SKM-1 treated with dmso at 0.1 percent for 144 hours (cell line): ENCODE results near the gene PTPRK.

Source experiments
- DNase-seq: peaks from one replicate; lab custom pipeline; 2025; ENCODE audit not compliant: unreplicated experiment; lab: John Stamatoyannopoulos, UW

Gene PTPRK

DNA sequence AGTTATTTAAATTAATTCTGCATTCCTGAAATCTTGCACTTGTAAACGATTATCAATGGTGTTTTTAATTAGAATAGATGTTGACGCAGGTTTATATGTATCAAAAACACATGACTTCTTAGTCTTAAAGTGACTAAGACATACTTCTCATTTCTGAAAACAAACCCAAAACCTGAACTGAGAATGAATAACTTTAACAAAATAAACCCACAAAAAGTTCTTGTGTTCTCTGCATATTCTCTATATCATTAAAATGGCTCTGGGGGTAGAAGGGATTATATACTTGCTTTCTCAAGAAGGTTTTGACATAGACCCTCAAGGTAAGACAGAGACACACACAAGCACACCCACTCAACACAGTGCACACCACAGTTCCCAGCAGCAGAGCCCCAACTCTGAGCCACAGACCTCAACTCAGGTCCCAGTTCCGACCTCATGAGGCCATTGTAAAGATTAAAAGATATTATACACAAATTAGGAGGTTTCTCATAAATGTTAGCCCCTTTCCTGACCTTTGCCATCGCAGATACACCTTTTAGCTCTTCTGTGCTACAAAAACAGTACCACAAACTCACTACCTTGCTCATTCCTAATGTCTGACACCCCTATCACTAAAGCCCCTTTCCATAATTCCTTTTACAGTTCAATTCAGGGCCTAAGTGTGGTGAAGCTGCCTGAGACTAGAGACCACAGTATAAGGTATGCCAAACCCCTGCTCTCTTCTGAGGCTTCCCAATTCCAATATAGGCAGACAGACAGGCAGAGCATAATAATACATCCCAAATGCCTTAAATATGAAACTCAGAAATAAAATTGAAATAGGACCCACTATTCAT, 267.8 kb downstream of the PTPRK start:
- DNase-seq: no peak

DNA sequence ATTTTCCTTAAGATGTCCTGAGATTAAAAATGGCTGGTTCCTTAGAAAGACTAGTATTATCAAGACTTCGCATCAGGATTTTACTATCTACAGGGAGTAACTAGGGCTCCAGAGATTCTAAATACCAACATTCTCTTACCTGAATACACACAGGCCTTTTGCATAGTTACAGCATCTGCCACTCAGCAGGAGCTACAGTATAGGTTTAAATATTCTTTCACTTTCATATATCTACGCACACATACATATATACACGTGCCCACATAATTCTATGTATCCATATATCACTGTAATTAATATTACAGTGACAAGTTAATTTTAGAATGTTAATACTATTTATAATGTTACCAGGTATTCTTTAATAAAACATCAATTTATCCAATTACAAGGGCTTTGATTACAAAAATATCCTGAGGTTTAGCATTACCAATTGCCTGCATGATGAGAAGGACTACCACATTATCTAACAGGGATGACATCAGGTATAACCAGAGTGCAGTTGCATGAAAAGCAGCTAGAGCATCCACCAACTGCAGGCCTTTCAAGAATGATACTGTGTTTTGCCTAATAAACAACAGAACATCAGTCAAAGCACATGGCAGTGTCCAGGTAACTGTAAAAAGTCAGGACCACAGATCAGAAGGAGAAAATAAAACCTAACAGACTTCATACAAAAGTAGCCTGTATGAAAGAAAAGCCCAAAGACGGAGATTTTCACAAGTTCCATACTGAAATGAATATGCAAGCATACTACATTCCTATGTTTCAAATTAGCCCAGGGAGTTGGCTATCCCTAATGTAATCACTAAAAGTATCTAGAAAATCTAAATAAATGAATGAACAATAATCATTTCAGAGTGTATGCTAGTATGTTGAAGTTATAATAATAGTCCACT, 268.7 kb downstream of the PTPRK start:
- DNase-seq: no peak

DNA sequence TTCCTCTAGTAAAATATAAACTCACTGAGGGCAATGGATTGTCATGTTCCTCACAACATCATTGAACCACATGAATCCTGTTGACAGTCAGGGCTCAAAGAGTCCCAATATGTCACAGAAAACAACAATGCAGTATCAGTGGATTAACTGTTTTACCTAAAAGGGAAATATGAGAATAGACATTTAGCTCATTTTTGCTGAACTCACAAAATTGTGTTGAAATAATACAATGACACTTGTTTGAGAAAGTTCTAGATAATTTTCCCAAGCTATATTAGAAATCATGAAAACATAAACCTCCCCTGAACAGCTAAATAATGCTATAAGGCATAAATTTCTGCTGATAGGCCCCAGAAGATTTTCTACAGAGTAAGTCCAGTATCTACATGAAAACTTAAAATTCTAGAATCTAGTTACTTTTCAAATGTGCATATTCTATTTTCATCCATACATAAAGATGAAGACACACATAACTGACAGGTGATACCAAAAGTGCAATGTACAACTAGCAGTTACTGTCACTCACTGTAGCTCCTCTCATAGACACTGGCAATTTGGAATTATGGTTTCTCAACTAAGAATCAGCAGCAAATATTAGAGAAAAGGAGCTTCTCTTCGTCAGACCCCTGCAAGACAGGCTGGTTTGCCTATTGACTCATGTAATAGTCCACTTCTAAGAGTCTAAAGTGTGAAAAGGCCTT, 269.9 kb downstream of the PTPRK start:
- DNase-seq: no peak

- DNase-seq: no peak
Observed at GRCh38 chr6:128249429-128249828, 271.0 kb downstream of the PTPRK start.

GRCh38 chr6:128246472-128247260, 273.7 kb downstream of the PTPRK start:
- DNase-seq: no peak

GRCh38 chr6:128244751-128245405, 275.5 kb downstream of the PTPRK start:
- DNase-seq: no peak

DNA sequence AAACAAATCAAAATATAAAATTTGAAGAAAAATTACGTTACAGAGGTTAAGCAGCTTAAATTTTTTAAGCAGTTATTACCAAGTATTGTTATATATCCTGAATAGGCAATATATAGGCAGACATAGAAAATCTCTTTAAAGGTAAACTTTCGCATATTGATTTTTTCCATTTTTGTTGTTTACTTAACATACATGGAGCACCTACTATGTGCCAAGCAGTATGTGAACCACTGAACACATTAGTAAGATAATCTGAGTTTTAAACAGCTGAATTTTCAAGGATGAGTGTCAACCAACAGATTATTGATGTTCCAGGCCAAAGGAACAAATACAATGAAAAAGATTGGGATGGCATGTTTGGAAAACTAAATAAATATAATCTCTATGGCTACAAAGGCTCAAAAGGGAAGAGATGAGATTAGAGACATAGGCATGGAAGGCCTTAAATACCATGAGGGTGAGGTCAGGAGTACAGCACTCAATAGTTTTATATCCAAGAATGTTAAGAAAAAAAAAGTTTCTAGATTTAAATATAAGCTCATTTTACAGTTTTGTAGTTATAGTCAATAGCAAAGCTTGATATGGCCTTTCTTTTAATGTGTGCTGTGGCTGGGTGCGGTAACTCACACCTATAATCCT, 277.5 kb downstream of the PTPRK start:
- no peak for DNase-seq

- no peak for DNase-seq
Observed at GRCh38 chr6:128241216-128241615, 279.2 kb downstream of the PTPRK start.

- DNase-seq: no peak
Observed at GRCh38 chr6:128240024-128240428, 280.4 kb downstream of the PTPRK start.

DNA sequence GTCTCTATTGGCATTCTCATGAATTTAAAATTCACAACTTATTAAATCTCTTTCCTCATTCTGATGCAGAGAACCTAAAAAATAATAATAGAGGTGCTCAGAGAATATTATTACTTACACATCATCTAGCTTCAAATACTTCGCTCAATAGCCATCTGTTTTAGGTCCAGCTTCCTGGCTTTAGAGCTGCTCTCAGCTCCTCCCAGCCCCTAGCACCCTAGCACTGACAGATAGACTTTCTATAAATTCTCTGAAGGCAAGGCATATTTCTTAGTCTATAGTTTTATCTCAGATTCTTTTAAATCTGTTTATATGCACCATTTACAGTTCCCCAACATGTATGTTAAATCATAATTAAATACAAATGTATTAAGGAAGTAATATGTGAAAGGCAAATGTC, 281.3 kb downstream of the PTPRK start:
- DNase-seq: no peak

- no peak for DNase-seq
Observed at GRCh38 chr6:128238225-128238624, 282.2 kb downstream of the PTPRK start.

DNA sequence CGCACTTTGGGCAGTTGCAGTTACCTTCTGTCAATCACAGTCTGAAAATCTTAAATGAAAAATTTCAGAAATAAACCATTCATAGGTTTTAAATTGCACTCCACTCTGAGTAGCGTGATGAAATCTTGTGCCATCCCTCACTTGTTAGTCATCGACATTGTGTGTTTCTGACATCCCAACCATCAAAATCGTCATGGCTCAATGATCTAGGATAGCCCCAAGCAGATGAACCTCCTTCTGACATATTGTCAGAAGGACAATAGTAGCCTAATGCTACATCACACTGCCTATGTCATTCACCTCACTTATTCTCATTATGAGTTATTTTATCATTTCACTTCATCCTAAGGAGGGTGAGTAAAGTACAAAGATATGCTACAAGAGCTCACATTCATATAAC, 284.8 kb downstream of the PTPRK start:
- no peak for DNase-seq

DNA sequence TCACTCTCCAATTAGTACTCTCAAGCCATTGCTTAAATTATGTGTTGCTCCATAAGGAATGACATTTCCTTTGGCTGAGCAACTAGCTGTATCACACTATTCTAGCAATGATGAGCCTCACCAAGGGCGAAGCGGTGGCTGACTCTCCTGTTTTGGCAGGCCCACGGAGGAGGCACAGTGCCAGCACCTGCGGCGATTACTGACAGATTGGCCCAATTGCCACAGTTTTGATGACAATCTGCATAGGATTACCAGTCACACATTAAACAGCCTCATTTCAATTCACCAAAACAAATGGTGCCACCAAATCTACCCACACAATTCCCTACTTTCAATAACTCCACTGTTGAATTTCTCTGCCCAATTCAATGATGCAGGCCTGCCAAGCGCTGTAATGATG, 286.9 kb downstream of the PTPRK start:
- no peak for DNase-seq

GRCh38 chr6:128230267-128230989, 290.0 kb downstream of the PTPRK start:
- no peak for DNase-seq

DNA sequence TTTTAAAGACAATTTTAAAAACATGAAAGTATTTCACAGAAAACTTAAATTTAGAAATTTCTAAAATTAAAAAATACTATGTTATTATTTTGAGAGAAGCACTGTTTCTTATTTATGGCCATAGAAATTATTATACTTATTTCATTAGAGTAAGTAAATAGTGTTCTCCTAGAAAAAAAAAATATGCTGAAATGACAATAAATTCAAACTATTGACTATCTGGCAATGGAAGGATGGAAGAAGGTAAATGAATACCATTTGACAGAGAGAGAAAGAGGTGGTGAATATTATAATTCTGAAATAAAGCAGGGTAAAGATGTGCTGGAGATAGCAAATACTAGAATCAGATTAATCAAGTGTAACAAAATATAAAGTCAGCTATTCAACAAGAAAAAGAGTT, 294.8 kb downstream of the PTPRK start:
- DNase-seq: no peak

- no peak for DNase-seq
Observed at GRCh38 chr6:128216917-128217316, 303.5 kb downstream of the PTPRK start.

DNA sequence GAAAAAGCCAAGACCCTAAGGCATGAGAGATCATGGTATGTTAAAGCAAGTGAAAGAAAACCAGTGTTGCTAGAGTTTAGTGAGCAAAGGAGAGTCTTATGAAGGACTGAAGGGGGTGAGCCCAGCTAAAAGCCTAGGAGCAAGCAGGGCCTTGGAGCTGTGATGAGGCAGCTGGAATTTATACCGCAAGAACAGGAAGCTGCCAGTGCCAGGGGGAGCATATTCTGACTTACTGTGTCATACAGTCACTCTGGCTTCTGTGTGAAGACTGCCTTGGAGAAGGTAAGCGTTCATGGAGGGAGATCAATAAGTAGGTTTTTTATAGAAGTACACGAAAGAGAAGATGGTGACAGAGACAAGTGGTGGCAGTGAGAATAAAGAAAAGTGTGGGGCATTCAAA, 310.6 kb downstream of the PTPRK start:
- DNase-seq: no peak

DNA sequence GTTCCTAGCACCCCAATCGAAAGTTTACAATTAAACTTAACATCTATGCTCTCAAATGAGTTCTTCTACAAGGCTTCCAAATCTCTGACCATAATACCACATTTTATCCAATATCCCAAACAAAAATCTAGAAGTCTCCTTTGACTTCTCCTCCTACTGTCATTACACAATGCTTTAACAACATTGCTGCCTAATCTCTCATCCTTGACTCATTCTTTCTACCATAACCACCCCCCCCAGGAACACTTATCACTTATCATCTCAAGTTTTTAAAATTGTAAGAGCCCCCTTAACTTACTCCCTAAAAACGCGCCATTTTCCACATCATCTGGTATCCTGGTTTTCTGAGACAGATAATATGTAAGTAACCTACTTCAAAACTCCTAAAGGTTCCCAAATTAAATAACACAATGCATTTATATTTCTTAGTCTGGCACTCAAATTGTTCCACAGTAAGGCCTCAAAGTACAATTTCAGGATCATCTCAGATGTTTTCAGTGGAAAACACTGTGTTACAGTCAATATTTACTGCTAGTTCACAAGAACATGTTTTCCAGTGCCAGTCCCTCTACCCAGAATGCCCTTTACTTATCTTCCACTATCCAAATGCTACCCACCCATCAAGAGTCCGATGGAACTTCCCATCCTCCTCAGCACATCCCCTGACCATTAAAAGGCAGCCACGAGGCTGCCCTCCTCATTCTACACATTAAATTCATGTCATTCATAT, 311.4 kb downstream of the PTPRK start:
- DNase-seq: no peak
